HepG2 (cell line): ENCODE results near the gene PIGK. TPM values are rescaled to one million over a fixed set of nuclear protein-coding genes. Genes with fewer than 3 reads are reported as not detected.

Source experiments
- ATAC-seq: fragments of 200-7000 bp; cut with Tn5 transposase; 3 replicates; pipeline ENCODE4 v1.9.1; 2020; ENCODE audit warnings: mild to moderate bottlenecking, moderate library complexity
- BruUV-seq: library from RNA; stranded (reverse); fragments of 400-500 nt; replicated peaks from 2 replicates; lab custom pipeline; 2021; lab: Mats Ljungman, UMichigan
- CTCF ChIA-PET: fragments of 300-600 bp; formaldehyde crosslinking; extraction: SDS; loops from one replicate; lab custom pipeline; 2021; ENCODE audit warnings: low total read pairs, inconsistent platforms, low intra/inter-chr PET ratio; lab: Yijun Ruan, JAX
- POLR2A ChIA-PET: fragments of 350-600 bp; sonication (Branson Sonifier 250); formaldehyde crosslinking; loops from one replicate; lab custom pipeline; 2020; ENCODE audit warnings: antibody characterized with exemption, inconsistent platforms; lab: Yijun Ruan, JAX
- DNase-seq: peaks from one replicate; pipeline ENCODE4 v3.0.0-alpha.2; 2015; ENCODE audit warnings: low spot score
- FAIRE-seq: peaks from 3 replicates; lab custom pipeline; 2011; peaks lifted over from hg19 to GRCh38; lab: Jason Lieb, UNC
- H2AFZ ChIP-seq: one replicate; pipeline ENCODE4 v1.6.1; 2011; ENCODE audit warnings: low read length, inconsistent platforms
- H3K27ac ChIP-seq: fragments of 300-600 bp; 3 replicates; pipeline ENCODE4 v1.8.0; 2011; ENCODE audit warnings: mixed run types, mild to moderate bottlenecking, mixed read lengths, low read length, inconsistent platforms; ENCODE audit not compliant: insufficient read depth; ENCODE audit errors: extremely low read length
- H3K27me3 ChIP-seq, 2 experiments: fragments of 200-600 bp in 1 of 2; 2 replicates in 1 of 2; 3 replicates in 1 of 2; pipeline versions ENCODE4 v1.6.0 to v1.8.0; 2011; ENCODE audit warnings: low read length in 2 of 2, mild to moderate bottlenecking in 2 of 2, moderate library complexity in 2 of 2, inconsistent platforms in 1 of 2; ENCODE audit not compliant: insufficient read depth in 2 of 2, control insufficient read depth in 1 of 2
- H3K36me3 ChIP-seq, 2 experiments: fragments of 200-600 bp in 1 of 2; replicated peaks in 1 of 2; 2 replicates in 1 of 2; 3 replicates in 1 of 2; pipeline versions ENCODE4 v1.5.1 to v1.8.0; 2011; ENCODE audit warnings: low read length in 2 of 2, inconsistent platforms in 1 of 2; ENCODE audit not compliant: insufficient read depth in 2 of 2, control insufficient read depth in 1 of 2
- H3K4me1 ChIP-seq: 2 replicates; pipeline ENCODE4 v1.5.1; 2012; ENCODE audit warnings: low read length, inconsistent platforms; ENCODE audit not compliant: insufficient read depth
- H3K4me2 ChIP-seq: 2 replicates; pipeline ENCODE4 v1.6.0; 2011; ENCODE audit warnings: low read depth, low read length, inconsistent platforms
- H3K4me3 ChIP-seq, 3 experiments: fragments of 200-600 bp in 1 of 3; sonication (generic), shearing (Covaris generic) in 1 of 3; replicated peaks in 1 of 3; 2 replicates each; pipeline ENCODE4 v1.5.1; 2011 to 2016; ENCODE audit warnings: low read length in 3 of 3, inconsistent platforms in 2 of 3, low read depth in 2 of 3, mild to moderate bottlenecking in 2 of 3, control low read depth in 1 of 3, mixed read lengths in 1 of 3; ENCODE audit not compliant: insufficient read depth in 1 of 3
- H3K79me2 ChIP-seq: one replicate; pipeline ENCODE4 v1.6.1; 2011; ENCODE audit warnings: low read length, inconsistent platforms; ENCODE audit not compliant: insufficient read depth
- H3K9ac ChIP-seq: 2 replicates; pipeline ENCODE4 v1.6.0; 2011; ENCODE audit warnings: mild to moderate bottlenecking, low read depth, low read length, inconsistent platforms; ENCODE audit not compliant: insufficient read depth
- H3K9me3 ChIP-seq: 2 replicates; pipeline ENCODE4 v1.5.1; 2012; ENCODE audit warnings: mild to moderate bottlenecking, low read length
- H4K20me1 ChIP-seq: 2 replicates; pipeline ENCODE4 v1.6.0; 2011; ENCODE audit warnings: inconsistent platforms, mild to moderate bottlenecking, low read length, moderate library complexity; ENCODE audit not compliant: insufficient read depth
- BRD4 ChIP-seq: sonication (generic); formaldehyde crosslinking; IDR thresholded peaks from 2 replicates; pipeline ENCODE4 v1.4.0; 2020; ENCODE audit warnings: missing genetic modification reagents
- FOXA1 ChIP-seq, 2 experiments: fragments of 450-650 bp in 1 of 2; sonication (generic) in 1 of 2; formaldehyde crosslinking in 1 of 2; IDR thresholded peaks; 2 replicates each; pipeline versions ENCODE4 v1.4.0 to v1.6.1; 2016 to 2020; ENCODE audit warnings: missing genetic modification reagents in 1 of 2
- PHF20 ChIP-seq: sonication (generic); formaldehyde crosslinking; IDR thresholded peaks from 2 replicates; pipeline ENCODE4 v1.5.0; 2020; ENCODE audit warnings: mild to moderate bottlenecking, missing genetic modification reagents
- PHF8 ChIP-seq: sonication (generic); formaldehyde crosslinking; IDR thresholded peaks from 2 replicates; pipeline ENCODE4 v1.5.0; 2020; ENCODE audit warnings: missing genetic modification reagents
- POLR2A ChIP-seq, 2 experiments: IDR thresholded peaks; 2 replicates each; pipeline ENCODE4 v1.6.1; 2011; ENCODE audit warnings: low read depth in 2 of 2, low read length in 2 of 2, mild to moderate bottlenecking in 1 of 2, moderate library complexity in 1 of 2; ENCODE audit not compliant: insufficient read depth in 1 of 2
- SIN3B ChIP-seq: fragments of 150-350 bp; IDR thresholded peaks from 2 replicates; pipeline ENCODE4 v1.6.1; 2014; ENCODE audit warnings: low read length
- SP2 ChIP-seq: sonication (generic); formaldehyde crosslinking; IDR thresholded peaks from 2 replicates; pipeline ENCODE4 v1.5.1; 2020; ENCODE audit warnings: mild to moderate bottlenecking, missing genetic modification reagents
- TAF15 ChIP-seq: fragments of 200-400 bp; formaldehyde crosslinking; IDR thresholded peaks from one replicate; pipeline ENCODE4 v1.6.1; 2018; ENCODE audit warnings: mild to moderate bottlenecking, low read depth, low read length; ENCODE audit not compliant: poor library complexity, severe bottlenecking
- TGIF2 ChIP-seq: IDR thresholded peaks from 2 replicates; pipeline ENCODE4 v1.6.1; 2016; ENCODE audit warnings: control low read depth, missing compliant biosample characterization
- ZKSCAN1 ChIP-seq: fragments of 150-350 bp; IDR thresholded peaks from 2 replicates; pipeline ENCODE4 v1.6.1; 2014; ENCODE audit warnings: low read length
- ZNF160 ChIP-seq: sonication (generic); formaldehyde crosslinking; IDR thresholded peaks from 2 replicates; pipeline ENCODE4 v1.8.0; 2022; ENCODE audit warnings: mild to moderate bottlenecking, inconsistent platforms, missing genetic modification reagents
- ZNF468 ChIP-seq: sonication (generic); formaldehyde crosslinking; IDR thresholded peaks from 2 replicates; pipeline ENCODE4 v1.8.0; 2022; ENCODE audit warnings: mild to moderate bottlenecking, moderate library complexity, missing genetic modification reagents
- ZNF557 ChIP-seq: sonication (generic); formaldehyde crosslinking; IDR thresholded peaks from 2 replicates; pipeline ENCODE4 v1.4.0; 2020; ENCODE audit warnings: missing genetic modification reagents
- ZNF652 ChIP-seq: IDR thresholded peaks from 2 replicates; pipeline ENCODE4 v1.6.1; 2016; ENCODE audit warnings: low read depth, borderline replicate concordance
- ZNF878 ChIP-seq: sonication (generic); formaldehyde crosslinking; IDR thresholded peaks from 2 replicates; pipeline ENCODE4 v1.8.1; 2023; ENCODE audit warnings: mild to moderate bottlenecking, missing genetic modification reagents, moderate library complexity
- WGBS: methylation state at CpG from one replicate; pipeline ENCODE4 v1.1.6; 2017; ENCODE audit warnings: low lambda C conversion rate; 5-methylcytosine and 5-hydroxymethylcytosine counted together
- in situ Hi-C: cut with HindIII; loops from 2 replicates; pipeline ENCODE4 v1.10.0; 2017; ENCODE audit warnings: low pct_unique_long_range_greater_than_20kb; ENCODE audit not compliant: extremely low pct_ligation_motif_present
- intact Hi-C: fragments of 100-400 bp; cut with micrococcal nuclease; formaldehyde crosslinking; loops from one replicate; pipeline ENCODE4 v1.10.0; 2022; ENCODE audit not compliant: unreplicated experiment
- polyA plus RNA-seq, 8 experiments: library from polyadenylated mRNA; depleted of rRNA in 3 of 8; stranded (reverse) in 7 of 8; unstranded in 1 of 8; fragments of >200 nt; fragmentation: Illumina TruSeq in 4 of 8; extraction: Trizol in 4 of 8; gene quantifications; 2 replicates each; pipeline versions ENCODE4 v1.2.1 to v1.2.3, GENCODE V29; 2011 to 2016; ENCODE audit warnings: low read depth in 4 of 8, missing spikeins in 1 of 8, mixed read lengths in 1 of 8; ENCODE audit not compliant: insufficient read depth in 1 of 8
- total RNA-seq, 5 experiments: library from RNA; depleted of rRNA; stranded (reverse); fragments of >200 nt; fragmentation: Illumina TruSeq; extraction: Trizol; gene quantifications; 2 replicates each; pipeline ENCODE4 v1.2.3, GENCODE V29; 2016; ENCODE audit warnings: low read depth in 1 of 5

The PIGK gene
- total and polyA plus RNA-seq, 2 of the 13 experiments (the other 11 are each of a cell fraction or from before 2014, with no cell fraction given), result 14.7 to 38.5 TPM

DNA sequence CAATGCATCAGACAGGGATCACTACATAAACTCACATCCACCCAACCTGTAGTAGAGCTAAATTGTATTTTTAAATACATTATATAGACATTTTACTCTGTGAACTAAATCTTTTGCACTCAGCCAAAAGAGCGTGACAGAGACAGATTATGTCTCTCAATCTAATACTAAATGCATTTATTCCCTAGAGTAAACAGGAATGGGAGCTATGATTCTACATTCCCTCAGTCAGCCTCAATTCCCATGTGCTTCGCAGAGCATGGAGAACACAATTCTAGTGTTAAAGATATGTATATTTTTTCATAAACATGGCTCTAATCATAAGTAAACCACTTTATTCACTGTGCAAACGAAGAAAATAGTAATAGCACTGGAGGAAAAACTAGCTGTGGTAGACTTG, 16.5 kb downstream of the PIGK start:
- H3K4me3 ChIP-seq, result no peak overlapping the region
- intact Hi-C loops, result no loop called here
- no peaks in the 10 kb centered on the region for H3K4me1 ChIP-seq
- no peaks in the 10 kb centered on the region for H3K9me3 ChIP-seq
- in situ Hi-C loops, result no loop called here
- no peak overlapping the region for H2AFZ ChIP-seq
- BruUV-seq, result no TSS peak
- H3K27me3 ChIP-seq, result no peaks in the 10 kb centered on the region
- TF ChIP-seq TAF15, result no peak
- no peak for TF ChIP-seq ZNF652
- no peak for TF ChIP-seq ZNF878 (CRISPR knock-in tag)
- no peak for TF ChIP-seq SIN3B
- no peak for TF ChIP-seq ZNF557
- TF ChIP-seq PHF8, result no peak
- TF ChIP-seq TGIF2 (CRISPR knock-in tag), result no peak
- no peak for TF ChIP-seq FOXA1 (IDR thresholded peaks at IDR 0.05)
- TF ChIP-seq FOXA1 (CRISPR knock-in tag; IDR thresholded peaks at IDR 0.05), result no peak
- TF ChIP-seq ZNF160 (CRISPR knock-in tag), result no peak
- TF ChIP-seq PHF20 (CRISPR knock-in tag), result no peak
- no peak for TF ChIP-seq BRD4 (CRISPR knock-in tag)
- no peak for TF ChIP-seq SP2 (CRISPR knock-in tag)
- TF ChIP-seq ZNF468 (CRISPR knock-in tag), result no peak
- TF ChIP-seq ZKSCAN1, result no peak
- no peak for TF ChIP-seq POLR2A (IDR thresholded peaks at IDR 0.05; ENCODE audit: insufficient read depth in 1 of 2, low read depth in 2 of 2, low read length in 2 of 2)
- H3K4me2 ChIP-seq, result no peak overlapping the region
- H3K27ac ChIP-seq, result no peak overlapping the region
- H3K36me3 ChIP-seq, result no peaks in the 10 kb centered on the region
- CTCF ChIA-PET, result no interaction called here
- no peaks in the 10 kb centered on the region for H4K20me1 ChIP-seq
- ATAC-seq (no peak), FAIRE-seq (no peak), DNase-seq (no peak)
- no peak overlapping the region for H3K9ac ChIP-seq
- no peaks in the 10 kb centered on the region for H3K79me2 ChIP-seq
- 96% methylated on average over 3 of the region's 3 CpGs for WGBS
- POLR2A ChIA-PET, result no interaction called here
